Panc1 (cell line): ENCODE results near the gene H1-8. TPM values are rescaled to one million over a fixed set of nuclear protein-coding genes. Genes with fewer than 3 reads are reported as not detected.

ENCODE experiments used
- ATAC-seq: fragments of 200-7000 bp; cut with Tn5 transposase; 2 replicates; pipeline ENCODE4 v1.9.1; 2020; ENCODE audit warnings: mild to moderate bottlenecking, moderate library complexity
- BruUV-seq: library from RNA; stranded (reverse); fragments of 400-500 nt; replicated peaks from 2 replicates; lab custom pipeline; 2021; lab: Mats Ljungman, UMichigan
- CTCF ChIA-PET: fragments of 300-600 bp; sonication (Branson Sonifier 250); formaldehyde crosslinking; loops from one replicate; lab custom pipeline; 2022; ENCODE audit warnings: antibody characterized with exemption; lab: Charles Lee
- POLR2A ChIA-PET: fragments of 300-600 bp; sonication (Branson Sonifier 250); formaldehyde crosslinking; loops from one replicate; lab custom pipeline; 2022; ENCODE audit warnings: antibody characterized with exemption; lab: Charles Lee
- DNase-seq: peaks from one replicate; pipeline ENCODE4 v3.0.0-alpha.2; 2010; ENCODE audit warnings: low read depth, low spot score
- H3K27ac ChIP-seq: 2 replicates; pipeline ENCODE4 v1.5.1; 2011; ENCODE audit warnings: mild to moderate bottlenecking, low read length, inconsistent platforms
- H3K27me3 ChIP-seq: fragments of 200-500 bp; sonication (Bioruptor generic); 2 replicates; pipeline ENCODE4 v1.6.0; 2014; ENCODE audit warnings: low read length, inconsistent platforms; ENCODE audit not compliant: control insufficient read depth, insufficient read depth
- H3K36me3 ChIP-seq: fragments of 200-500 bp; sonication (Bioruptor generic); 2 replicates; pipeline ENCODE4 v1.5.1; 2014; ENCODE audit warnings: inconsistent platforms, mild to moderate bottlenecking, low read length, moderate library complexity; ENCODE audit not compliant: control insufficient read depth, insufficient read depth
- H3K4me1 ChIP-seq: 2 replicates; pipeline ENCODE4 v1.5.1; 2011; ENCODE audit warnings: inconsistent platforms, mild to moderate bottlenecking, low read length, moderate library complexity; ENCODE audit not compliant: control insufficient read depth, insufficient read depth
- H3K4me3 ChIP-seq, 2 experiments: 2 replicates each; pipeline ENCODE4 v1.5.1; 2011 to 2012; ENCODE audit warnings: low read depth in 2 of 2, low read length in 2 of 2, mild to moderate bottlenecking in 2 of 2, inconsistent platforms in 1 of 2, moderate library complexity in 1 of 2
- H3K9me3 ChIP-seq: fragments of 200-500 bp; sonication (Bioruptor generic); 2 replicates; pipeline ENCODE4 v1.5.1; 2014; ENCODE audit warnings: low read depth, mild to moderate bottlenecking, inconsistent platforms, low read length, moderate library complexity; ENCODE audit not compliant: control insufficient read depth, insufficient read depth
- CTCF ChIP-seq: fragments of 450-650 bp; IDR thresholded peaks from 2 replicates; pipeline ENCODE4 v1.5.1; 2017; ENCODE audit warnings: mild to moderate bottlenecking
- POLR2AphosphoS5 ChIP-seq: IDR thresholded peaks from 2 replicates; pipeline ENCODE4 v1.6.1; 2012; ENCODE audit warnings: mild to moderate bottlenecking, low read depth, low read length, moderate library complexity
- REST ChIP-seq, 2 experiments: IDR thresholded peaks; 2 replicates each; pipeline ENCODE4 v1.6.1; 2011 to 2012; ENCODE audit warnings: low read depth in 2 of 2, control low read depth in 1 of 2, low read length in 1 of 2, mild to moderate bottlenecking in 1 of 2, moderate library complexity in 1 of 2; ENCODE audit not compliant: insufficient read depth in 1 of 2
- SIN3A ChIP-seq: IDR thresholded peaks from 2 replicates; pipeline ENCODE4 v1.6.1; 2012; ENCODE audit warnings: low read depth, mild to moderate bottlenecking, low read length, moderate library complexity, borderline replicate concordance; ENCODE audit not compliant: insufficient read depth
- TCF7L2 ChIP-seq: IDR thresholded peaks from 2 replicates; pipeline ENCODE4 v1.6.1; 2011; ENCODE audit warnings: mild to moderate bottlenecking, low read depth, low read length, inconsistent platforms
- in situ Hi-C: cut with HindIII; loops from 2 replicates; pipeline ENCODE4 v1.10.0; 2016; ENCODE audit warnings: low sequenced_read_pairs, low pct_unique_long_range_greater_than_20kb
- intact Hi-C: fragments of 100-400 bp; cut with micrococcal nuclease; formaldehyde crosslinking; loops from one replicate; pipeline ENCODE4 v1.10.0; 2022; ENCODE audit not compliant: unreplicated experiment
- total RNA-seq: library from RNA; stranded (reverse); gene quantifications from one replicate; pipeline ENCODE4 v1.2.1, GENCODE V29; 2021; ENCODE audit not compliant: unreplicated experiment

Gene H1-8
- total RNA-seq, 1 experiment from 2014 or later = not detected

- ChIA-PET POLR2A (no interaction called here), CTCF (no interaction called here)
- intact Hi-C loops = no loop called here
These were observed 30.4 kb upstream of the H1-8 start for GRCh38 chr3:129512595-129512994.

GRCh38 chr3:129513705-129514104 is 29.3 kb upstream of the H1-8 start:
- CTCF ChIA-PET = no interaction called here
- no peak for DNase-seq
- in situ Hi-C loops (no loop called here), intact Hi-C loops (no loop called here)
- H3K27me3 ChIP-seq = no peaks in the 10 kb centered on the region
- H3K9me3 ChIP-seq = no peaks in the 10 kb centered on the region
- no peak overlapping the region for H3K27ac ChIP-seq
- TF ChIP-seq POLR2AphosphoS5 = no peak
- TF ChIP-seq SIN3A = no peak
- no peak for TF ChIP-seq TCF7L2
- TF ChIP-seq REST (IDR thresholded peaks at IDR 0.05; ENCODE audit: insufficient read depth in 1 of 2, low read depth in 2 of 2, low read length in 1 of 2) = no peak
- no peak for TF ChIP-seq CTCF
- BruUV-seq = no TSS peak
- ATAC-seq = no peak
- H3K4me3 ChIP-seq = no peak overlapping the region
- POLR2A ChIA-PET = no interaction called here
- H3K4me1 ChIP-seq = no peaks in the 10 kb centered on the region
- H3K36me3 ChIP-seq = no peaks in the 10 kb centered on the region

More at GRCh38 chr3:129512595-129512994, 30.4 kb upstream of the H1-8 start:
- no peaks in the 10 kb centered on the region for H3K27me3 ChIP-seq
- in situ Hi-C loops = no loop called here
- no peak for ATAC-seq
- no peak for DNase-seq
- H3K27ac ChIP-seq = no peak overlapping the region
- BruUV-seq = no TSS peak
- no peaks in the 10 kb centered on the region for H3K4me1 ChIP-seq
- TF ChIP-seq POLR2AphosphoS5 (no peak), REST (IDR thresholded peaks at IDR 0.05; ENCODE audit: insufficient read depth in 1 of 2, low read depth in 2 of 2, low read length in 1 of 2) (no peak), TCF7L2 (no peak), SIN3A (no peak), CTCF (no peak)
- no peak overlapping the region for H3K4me3 ChIP-seq
- no peaks in the 10 kb centered on the region for H3K36me3 ChIP-seq
- H3K9me3 ChIP-seq = no peaks in the 10 kb centered on the region
